ENCODE data around the gene RSPRY1. TPM values are rescaled to one million over a fixed set of nuclear protein-coding genes. Genes with fewer than 3 reads are reported as not detected.
"Not testable (repeated sequence)": the region's sequence is repeated elsewhere in the genome, so short reads cannot be mapped to it uniquely, and the experiment has no call there.

Gene RSPRY1
- total RNA-seq, 1 donor from 2014 or later, result 49.9 TPM

- DNase-seq, result no peak
These were observed 70.7 kb downstream of the RSPRY1 start for GRCh38 chr16:57256601-57257395.

GRCh38 chr16:57257455-57258070, 71.4 kb downstream of the RSPRY1 start:
- DNase-seq, result no peak

- no peak for DNase-seq
These were observed 72.2 kb downstream of the RSPRY1 start for GRCh38 chr16:57258226-57258909.

GRCh38 chr16:57258910-57259475, 72.9 kb downstream of the RSPRY1 start:
- DNase-seq, result no peak

- DNase-seq, result peak; percentile 27
These were observed 74.3 kb downstream of the RSPRY1 start for GRCh38 chr16:57260294-57260929.

GRCh38 chr16:57261806-57262205, 75.7 kb downstream of the RSPRY1 start:
- no peak for DNase-seq

GRCh38 chr16:57262841-57263540, 76.9 kb downstream of the RSPRY1 start:
- DNase-seq, result no peak

- DNase-seq, result no peak
These were observed 77.6 kb downstream of the RSPRY1 start for GRCh38 chr16:57263541-57264351.

GRCh38 chr16:57264381-57264780, 78.3 kb downstream of the RSPRY1 start:
- DNase-seq, result no peak

- DNase-seq, result no peak
These were observed 78.8 kb downstream of the RSPRY1 start for GRCh38 chr16:57264950-57265371.

GRCh38 chr16:57265850-57266530, 79.9 kb downstream of the RSPRY1 start:
- DNase-seq, result no peak

- no peak for DNase-seq
These were observed 80.6 kb downstream of the RSPRY1 start for GRCh38 chr16:57266531-57267260.

GRCh38 chr16:57267343-57267742, 81.2 kb downstream of the RSPRY1 start:
- not testable (repeated sequence) for DNase-seq

- no peak for DNase-seq
These were observed 83.0 kb downstream of the RSPRY1 start for GRCh38 chr16:57268804-57269800.

- no peak for DNase-seq
These were observed 84.3 kb downstream of the RSPRY1 start for GRCh38 chr16:57270221-57271062.

GRCh38 chr16:57271063-57271345, 84.9 kb downstream of the RSPRY1 start:
- DNase-seq, result no peak

GRCh38 chr16:57271867-57272495, 85.9 kb downstream of the RSPRY1 start:
- DNase-seq, result no peak
